Measurements from ENCODE around the gene LMOD1. TPM values are rescaled to one million over a fixed set of nuclear protein-coding genes. Genes with fewer than 3 reads are reported as not detected.
A peak's percentile ranks its signal among the peaks of the same experiment; 100 is the strongest.

LMOD1 gene
- total RNA-seq, 6 experiments from 2014 or later = 1.1 to 3.5 (median 2.1) TPM

DNA sequence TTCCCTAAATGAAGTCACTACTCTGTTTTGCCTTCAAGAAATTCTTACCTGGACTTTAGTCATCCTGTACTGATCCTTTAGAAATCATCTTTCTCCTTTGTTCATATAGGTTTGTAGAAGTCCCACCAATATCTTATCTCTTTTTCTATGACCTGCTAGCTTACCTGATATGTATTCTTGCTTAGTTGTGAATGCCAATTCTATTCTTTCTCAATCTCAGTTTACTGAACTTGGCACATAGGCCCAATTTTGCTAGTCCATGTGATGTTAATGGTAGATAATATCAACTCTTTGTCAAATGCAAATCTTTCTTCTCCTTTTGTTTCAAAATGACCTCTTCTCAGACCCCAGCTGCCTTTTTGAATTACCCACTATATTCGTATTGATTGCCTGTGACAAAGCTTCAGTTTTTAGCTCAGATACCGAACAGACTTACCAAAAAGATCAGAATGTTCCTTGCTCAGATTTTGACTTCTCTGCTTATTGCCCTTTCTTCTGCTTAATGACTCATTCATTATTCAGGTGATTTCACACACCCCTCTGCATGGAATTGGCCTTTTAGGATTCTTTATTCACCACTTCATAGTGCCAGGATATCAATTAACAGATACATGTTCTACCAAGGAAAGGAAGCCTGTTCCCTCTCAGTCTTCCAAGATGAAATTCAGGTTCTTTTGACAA, 96.8 kb downstream of the LMOD1 start:
- H3K36me3 ChIP-seq = peaks cover 0 to 28% (median 12%) of the 10 kb centered on the region in 4 donors

GRCh38 chr1:201848230-201848629, 98.1 kb downstream of the LMOD1 start:
- intact Hi-C loops (cut with DNase I) = no loop called here
- TF ChIP-seq POLR2A (IDR thresholded peaks at IDR 0.05) (no peak), CTCF (IDR thresholded peaks at IDR 0.05) (peak in 2 of 4 donors; percentile 22 to 45)
- H3K36me3 ChIP-seq = peaks cover 0 to 16% (median 7%) of the 10 kb centered on the region in 4 donors
- H3K4me3 ChIP-seq = no peak overlapping the region
- H3K9me3 ChIP-seq = no peaks in the 10 kb centered on the region
- H3K27me3 ChIP-seq = no peaks in the 10 kb centered on the region
- H3K4me1 ChIP-seq = peaks cover 0 to 44% (median 10%) of the 10 kb centered on the region in 4 donors
- peak; percentile 88 to 97 (median 92) for ATAC-seq
- 45% methylated on average over 4 of the region's 6 CpGs for WGBS (ENCODE audit: insufficient coverage, low coverage, low lambda C conversion rate, missing lambda C conversion rate)
- peak overlapping the region in 2 of 3 donors; percentile 42 to 67 for H3K27ac ChIP-seq
- DNase-seq = peak in 2 of 3 donors; percentile 31 to 58

More for the DNA sequence above, 96.8 kb downstream of the LMOD1 start:
- DNase-seq = no peak
- intact Hi-C loops (cut with DNase I) = no loop called here
- peak; percentile 36 to 70 (median 58) for ATAC-seq
- Histone ChIP-seq H3K27ac (peak overlapping the region in 2 of 3 donors; percentile 12 to 67), H3K4me1 (peaks cover 0 to 38% (median 10%) of the 10 kb centered on the region in 4 donors), H3K27me3 (no peaks in the 10 kb centered on the region), H3K4me3 (no peak overlapping the region), H3K9me3 (no peaks in the 10 kb centered on the region)
- TF ChIP-seq CTCF (IDR thresholded peaks at IDR 0.05) = no peak
- TF ChIP-seq POLR2A (IDR thresholded peaks at IDR 0.05) = no peak
- 51% methylated on average over 2 of the region's 2 CpGs for WGBS (ENCODE audit: insufficient coverage, low coverage, low lambda C conversion rate, missing lambda C conversion rate)

DNA sequence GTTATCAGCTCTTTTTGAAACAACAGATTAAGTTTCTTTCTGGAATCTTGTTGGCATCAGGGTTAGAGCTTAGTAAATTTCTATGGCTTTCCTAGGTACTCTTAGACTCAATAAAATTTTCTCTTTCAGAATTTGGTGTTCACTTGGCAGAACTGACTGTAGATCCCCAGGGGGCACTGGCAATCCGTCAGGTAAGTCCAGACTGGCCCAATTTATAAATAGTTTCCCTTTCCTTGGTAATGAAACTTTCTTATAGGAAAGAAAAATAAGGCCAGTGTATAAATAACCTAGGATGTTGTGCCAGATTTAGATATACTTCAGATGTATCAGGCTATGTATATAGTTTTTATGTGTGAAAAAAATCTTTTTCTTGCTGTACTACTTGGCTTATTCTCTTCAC, 99.2 kb downstream of the LMOD1 start:
- Histone ChIP-seq H3K36me3 (peaks cover 0 to 5% (median 1%) of the 10 kb centered on the region in 4 donors), H3K27ac (peak overlapping the region in 2 of 3 donors; percentile 42 to 67), H3K9me3 (no peaks in the 10 kb centered on the region), H3K4me1 (peaks cover 0 to 55% (median 10%) of the 10 kb centered on the region in 4 donors), H3K27me3 (no peaks in the 10 kb centered on the region), H3K4me3 (no peak overlapping the region)
- DNase-seq (no peak), ATAC-seq (no peak)
- TF ChIP-seq CTCF (IDR thresholded peaks at IDR 0.05) (no peak), POLR2A (IDR thresholded peaks at IDR 0.05) (no peak)
- 64% methylated on average over 1 of the region's 1 CpG for WGBS (ENCODE audit: insufficient coverage, low coverage, low lambda C conversion rate, missing lambda C conversion rate)
- intact Hi-C loops (cut with DNase I) = no loop called here

Small RNA genes lying within 50 kb of the gene (microRNA-seq; reads per million reads assigned to microRNA genes)
- 0 reads per million in 2 donors for gene MIR6739

Small RNA genes lying within 50 kb of the gene (small RNA-seq; reads per million reads assigned to genes)
- gene MIR6739 (0 reads per million in 2 experiments), gene RF00156 (0 reads per million in 2 experiments)

Other genes starting within 250 kb of the LMOD1 start
- gene IPO9, start 117.4 kb downstream of the LMOD1 start, total RNA-seq = 10 to 100 TPM; 10.3 to 21.7 (median 19.1) TPM
- 1 to 10 TPM; 2.5 to 8.1 (median 4.8) TPM for gene SHISA4, start 57.6 kb downstream of the LMOD1 start, total RNA-seq
- gene TIMM17A, start 9.0 kb upstream of the LMOD1 start, total RNA-seq = 10 to 100 TPM; 26.5 to 44.1 (median 38.1) TPM
- gene RNPEP, start 36.1 kb upstream of the LMOD1 start, total RNA-seq = 10 to 100 TPM; 28.9 to 51.5 (median 41.3) TPM
- 100 to 1,000 TPM in 1 of 6 experiments, 10 to 100 TPM in 5; 12.6 to 266 (median 57.8) TPM for gene ELF3, start 64.0 kb upstream of the LMOD1 start, total RNA-seq
- under 1 TPM in 4 of 6 experiments, not detected in 2; 0.12 to 0.49 (median 0.12) TPM for gene GPR37L1, start 176.4 kb upstream of the LMOD1 start, total RNA-seq
- 10 to 100 TPM; 23.1 to 57.7 (median 36.1) TPM for gene ARL8A, start 198.2 kb upstream of the LMOD1 start, total RNA-seq
- gene PTPN7, start 214.1 kb upstream of the LMOD1 start, total RNA-seq = 1 to 10 TPM in 2 of 6 experiments, under 1 TPM in 4; 0.18 to 5.1 (median 0.73) TPM
- 1 to 10 TPM in 3 of 6 experiments, under 1 TPM in 3; 0.17 to 2.0 (median 1.0) TPM for gene LGR6, start 247.3 kb upstream of the LMOD1 start, total RNA-seq